ENCODE data around the gene RPL22. TPM values are rescaled to one million over a fixed set of nuclear protein-coding genes. Genes with fewer than 3 reads are reported as not detected.

The RPL22 gene
- total and polyA plus RNA-seq, 2 of the 13 experiments (the other 11 are each of a cell fraction or from before 2014, with no cell fraction given): 214 to 545 TPM

- H3K4me2 ChIP-seq (ENCODE audit: low read depth, low read length): no peak overlapping the region
- H3K27me3 ChIP-seq (ENCODE audit: control insufficient read depth in 1 of 2, insufficient read depth in 2 of 2, low read length in 2 of 2): peaks cover 9 to 50% of the 10 kb centered on the region in 2 experiments; a peak in 4 of 5 replicates
- no TSS peak for BruUV-seq (replicated peaks)
- intact Hi-C loops (cut with micrococcal nuclease; ENCODE audit: unreplicated experiment) (no loop called here), in situ Hi-C loops (cut with HindIII; ENCODE audit: extremely low pct_ligation_motif_present, low pct_unique_long_range_greater_than_20kb) (no loop called here)
- no peak for TF ChIP-seq SATB2 (CRISPR knock-in tag; IDR thresholded peaks at IDR 0.05)
- TF ChIP-seq HOXA3 (CRISPR knock-in tag; IDR thresholded peaks at IDR 0.05): no peak
- no peak for TF ChIP-seq MTA3 (CRISPR knock-in tag; IDR thresholded peaks at IDR 0.05)
- no peak for TF ChIP-seq ATF5 (CRISPR knock-in tag; IDR thresholded peaks at IDR 0.05; ENCODE audit: low read depth)
- no peak for TF ChIP-seq SP1 (IDR thresholded peaks at IDR 0.05)
- no peak for TF ChIP-seq SP1 (CRISPR knock-in tag; IDR thresholded peaks at IDR 0.05)
- FAIRE-seq (no peak), DNase-seq (ENCODE audit: low spot score) (no peak), ATAC-seq (no peak)
- H3K9me3 ChIP-seq (ENCODE audit: low read length): no peaks in the 10 kb centered on the region
- no peak overlapping the region for H3K9ac ChIP-seq (ENCODE audit: insufficient read depth, low read depth, low read length)
- peaks cover 10% of the 10 kb centered on the region; the same call in 1 of the 2 replicates for H4K20me1 ChIP-seq (ENCODE audit: insufficient read depth, low read length)
- peaks cover 20% of the 10 kb centered on the region for H3K4me1 ChIP-seq (ENCODE audit: insufficient read depth, low read length)
- H3K79me2 ChIP-seq (ENCODE audit: insufficient read depth, low read length): no peaks in the 10 kb centered on the region
- H3K27ac ChIP-seq (ENCODE audit: extremely low read length, insufficient read depth, low read length): no peak overlapping the region
- ChIA-PET CTCF (ENCODE audit: low intra/inter-chr PET ratio, low total read pairs) (no interaction called here), POLR2A (no interaction called here)
- H3K36me3 ChIP-seq (replicated peaks in 1 of 2; ENCODE audit: control insufficient read depth in 1 of 2, insufficient read depth in 2 of 2, low read length in 2 of 2): no peaks in the 10 kb centered on the region
- H3K4me3 ChIP-seq (replicated peaks in 1 of 3; ENCODE audit: insufficient read depth in 1 of 3, low read depth in 2 of 3, low read length in 3 of 3): no peak overlapping the region
- no peak overlapping the region for H2AFZ ChIP-seq (ENCODE audit: low read length)
- WGBS (ENCODE audit: low lambda C conversion rate): 49% methylated on average over 6 of the region's 6 CpGs
Observed at GRCh38 chr1:6175411-6175828, 24.0 kb downstream of the RPL22 start.

- Histone ChIP-seq H3K36me3 (replicated peaks in 1 of 2; ENCODE audit: control insufficient read depth in 1 of 2, insufficient read depth in 2 of 2, low read length in 2 of 2) (no peaks in the 10 kb centered on the region), H3K4me3 (replicated peaks in 1 of 3; ENCODE audit: insufficient read depth in 1 of 3, low read depth in 2 of 3, low read length in 3 of 3) (no peak overlapping the region), H4K20me1 (ENCODE audit: insufficient read depth, low read length) (peaks cover 10% of the 10 kb centered on the region; the same call in 1 of the 2 replicates), H3K9ac (ENCODE audit: insufficient read depth, low read depth, low read length) (no peak overlapping the region), H3K27me3 (ENCODE audit: control insufficient read depth in 1 of 2, insufficient read depth in 2 of 2, low read length in 2 of 2) (peaks cover 9 to 55% of the 10 kb centered on the region in 2 experiments; a peak in 4 of 5 replicates), H3K9me3 (ENCODE audit: low read length) (no peaks in the 10 kb centered on the region), H2AFZ (ENCODE audit: low read length) (no peak overlapping the region), H3K4me1 (ENCODE audit: insufficient read depth, low read length) (peaks cover 20% of the 10 kb centered on the region), H3K4me2 (ENCODE audit: low read depth, low read length) (no peak overlapping the region), H3K27ac (ENCODE audit: extremely low read length, insufficient read depth, low read length) (no peak overlapping the region), H3K79me2 (ENCODE audit: insufficient read depth, low read length) (no peaks in the 10 kb centered on the region)
- DNase-seq (ENCODE audit: low spot score) (no peak), FAIRE-seq (no peak), ATAC-seq (no peak)
- POLR2A ChIA-PET: no interaction called here
- TF ChIP-seq ZBTB34 (CRISPR knock-in tag; IDR thresholded peaks at IDR 0.05) (no peak), JUND (CRISPR knock-in tag; IDR thresholded peaks at IDR 0.05) (no peak), POLR2G (IDR thresholded peaks at IDR 0.05; ENCODE audit: low read depth, low read length) (no peak), PRPF4 (IDR thresholded peaks at IDR 0.05; ENCODE audit: low read depth, low read length, poor library complexity, severe bottlenecking) (no peak), RCOR2 (CRISPR knock-in tag; IDR thresholded peaks at IDR 0.05) (no peak), JUNB (CRISPR knock-in tag; IDR thresholded peaks at IDR 0.05; ENCODE audit: borderline replicate concordance) (no peak), TIGD3 (CRISPR knock-in tag; IDR thresholded peaks at IDR 0.05; ENCODE audit: borderline replicate concordance) (no peak), JARID2 (CRISPR knock-in tag; IDR thresholded peaks at IDR 0.05; ENCODE audit: insufficient replicate concordance) (no peak)
- intact Hi-C loops (cut with micrococcal nuclease; ENCODE audit: unreplicated experiment) (no loop called here), in situ Hi-C loops (cut with HindIII; ENCODE audit: extremely low pct_ligation_motif_present, low pct_unique_long_range_greater_than_20kb) (loop anchor here (5.0 kb wide), 1 partner anchor 63 kb away; no protein-coding TSS in a partner anchor)
- BruUV-seq (replicated peaks): no TSS peak
- 31% methylated on average over 5 of the region's 5 CpGs for WGBS (ENCODE audit: low lambda C conversion rate)
- CTCF ChIA-PET (ENCODE audit: low intra/inter-chr PET ratio, low total read pairs): no interaction called here
Observed at GRCh38 chr1:6174621-6175410, 24.6 kb downstream of the RPL22 start.
